ENCODE measurements around the gene TFEC. TPM values are rescaled to one million over a fixed set of nuclear protein-coding genes. Genes with fewer than 3 reads are reported as not detected.

The TFEC gene
- total RNA-seq, 3 donors from 2014 or later, result 2.3 to 3.8 (median 2.8) TPM

DNA sequence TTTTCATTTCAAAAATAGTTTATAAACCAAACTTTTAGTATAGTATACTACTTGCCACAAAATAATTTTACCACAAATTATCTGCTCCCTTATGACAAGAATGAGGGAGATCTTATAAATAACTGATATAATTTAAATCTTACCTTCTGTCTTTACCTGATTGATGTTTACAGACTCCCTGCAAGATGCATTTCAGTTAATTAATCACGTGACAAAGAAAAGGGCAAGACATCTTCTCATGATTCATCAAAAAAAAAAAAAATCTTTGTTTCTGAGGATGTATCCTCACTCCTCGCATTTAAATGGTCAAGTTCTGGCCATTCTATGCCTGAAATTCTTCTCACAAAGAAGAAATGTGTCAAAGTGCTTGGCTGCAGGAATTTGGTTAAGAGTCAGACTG, 2.3 kb upstream of the TFEC start:
- Histone ChIP-seq H3K9me3 (no peaks in the 10 kb centered on the region), H3K4me1 (ENCODE audit: low read depth) (no peaks in the 10 kb centered on the region), H3K36me3 (ENCODE audit: low read depth) (no peaks in the 10 kb centered on the region), H3K4me3 (no peak overlapping the region)
- intact Hi-C loops (cut with DNase I, micrococcal nuclease), result no loop called here
- DNase-seq (no peak), ATAC-seq (no peak)
- TF ChIP-seq, protein P1, sequence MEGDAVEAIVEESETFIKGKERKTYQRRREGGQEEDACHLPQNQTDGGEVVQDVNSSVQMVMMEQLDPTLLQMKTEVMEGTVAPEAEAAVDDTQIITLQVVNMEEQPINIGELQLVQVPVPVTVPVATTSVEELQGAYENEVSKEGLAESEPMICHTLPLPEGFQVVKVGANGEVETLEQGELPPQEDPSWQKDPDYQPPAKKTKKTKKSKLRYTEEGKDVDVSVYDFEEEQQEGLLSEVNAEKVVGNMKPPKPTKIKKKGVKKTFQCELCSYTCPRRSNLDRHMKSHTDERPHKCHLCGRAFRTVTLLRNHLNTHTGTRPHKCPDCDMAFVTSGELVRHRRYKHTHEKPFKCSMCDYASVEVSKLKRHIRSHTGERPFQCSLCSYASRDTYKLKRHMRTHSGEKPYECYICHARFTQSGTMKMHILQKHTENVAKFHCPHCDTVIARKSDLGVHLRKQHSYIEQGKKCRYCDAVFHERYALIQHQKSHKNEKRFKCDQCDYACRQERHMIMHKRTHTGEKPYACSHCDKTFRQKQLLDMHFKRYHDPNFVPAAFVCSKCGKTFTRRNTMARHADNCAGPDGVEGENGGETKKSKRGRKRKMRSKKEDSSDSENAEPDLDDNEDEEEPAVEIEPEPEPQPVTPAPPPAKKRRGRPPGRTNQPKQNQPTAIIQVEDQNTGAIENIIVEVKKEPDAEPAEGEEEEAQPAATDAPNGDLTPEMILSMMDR (IDR thresholded peaks at IDR 0.05), result no peak

DNA sequence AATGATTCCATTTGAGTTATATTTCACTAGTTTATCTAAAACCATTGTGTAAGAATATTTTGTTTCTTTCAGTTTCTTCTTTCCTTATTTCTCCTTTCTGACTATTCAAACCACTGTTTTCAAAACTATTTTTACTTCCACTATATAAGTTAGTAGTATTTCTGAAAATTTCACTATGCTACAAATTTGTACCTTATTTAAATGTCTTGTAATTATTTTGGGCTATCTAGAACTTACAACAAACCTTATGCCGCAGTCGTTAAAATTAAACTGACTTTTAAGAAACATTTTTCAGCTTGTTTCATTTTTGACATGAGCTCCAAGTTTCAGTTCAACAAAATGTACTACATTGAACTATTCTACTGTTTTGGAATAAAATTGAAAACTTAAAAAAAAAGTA, 1.8 kb downstream of the TFEC start:
- Histone ChIP-seq H3K4me1 (ENCODE audit: low read depth) (no peaks in the 10 kb centered on the region), H3K9me3 (no peaks in the 10 kb centered on the region), H3K36me3 (ENCODE audit: low read depth) (no peaks in the 10 kb centered on the region), H3K4me3 (no peak overlapping the region)
- intact Hi-C loops (cut with DNase I, micrococcal nuclease), result no loop called here
- ATAC-seq (no peak), DNase-seq (no peak)
- TF ChIP-seq, protein P1 (IDR thresholded peaks at IDR 0.05), result no peak

DNA sequence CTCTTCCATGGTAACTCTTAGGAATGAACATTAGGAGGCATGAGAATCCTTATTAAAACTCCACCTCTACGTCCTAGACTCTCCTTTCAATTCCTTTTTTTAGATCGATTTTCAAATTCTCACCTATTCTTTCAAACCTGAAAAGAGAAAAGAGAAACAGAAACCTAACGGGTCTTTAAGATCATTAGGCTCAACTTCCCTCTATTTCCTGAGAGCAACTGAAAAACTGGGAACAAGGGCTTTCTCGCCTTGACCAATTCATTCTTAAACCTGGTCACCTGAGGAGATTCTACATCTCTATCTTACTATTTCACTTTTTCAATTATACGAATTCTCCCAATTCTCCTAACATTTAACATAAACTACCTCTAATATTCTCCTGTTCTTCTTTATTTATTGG, 2.8 kb downstream of the TFEC start:
- Histone ChIP-seq H3K36me3 (ENCODE audit: low read depth) (no peaks in the 10 kb centered on the region), H3K9me3 (no peaks in the 10 kb centered on the region), H3K4me1 (ENCODE audit: low read depth) (no peaks in the 10 kb centered on the region), H3K4me3 (no peak overlapping the region)
- TF ChIP-seq, protein P1 (IDR thresholded peaks at IDR 0.05), result no peak
- intact Hi-C loops (cut with DNase I, micrococcal nuclease), result no loop called here
- ATAC-seq, result no peak
- DNase-seq, result no peak

DNA sequence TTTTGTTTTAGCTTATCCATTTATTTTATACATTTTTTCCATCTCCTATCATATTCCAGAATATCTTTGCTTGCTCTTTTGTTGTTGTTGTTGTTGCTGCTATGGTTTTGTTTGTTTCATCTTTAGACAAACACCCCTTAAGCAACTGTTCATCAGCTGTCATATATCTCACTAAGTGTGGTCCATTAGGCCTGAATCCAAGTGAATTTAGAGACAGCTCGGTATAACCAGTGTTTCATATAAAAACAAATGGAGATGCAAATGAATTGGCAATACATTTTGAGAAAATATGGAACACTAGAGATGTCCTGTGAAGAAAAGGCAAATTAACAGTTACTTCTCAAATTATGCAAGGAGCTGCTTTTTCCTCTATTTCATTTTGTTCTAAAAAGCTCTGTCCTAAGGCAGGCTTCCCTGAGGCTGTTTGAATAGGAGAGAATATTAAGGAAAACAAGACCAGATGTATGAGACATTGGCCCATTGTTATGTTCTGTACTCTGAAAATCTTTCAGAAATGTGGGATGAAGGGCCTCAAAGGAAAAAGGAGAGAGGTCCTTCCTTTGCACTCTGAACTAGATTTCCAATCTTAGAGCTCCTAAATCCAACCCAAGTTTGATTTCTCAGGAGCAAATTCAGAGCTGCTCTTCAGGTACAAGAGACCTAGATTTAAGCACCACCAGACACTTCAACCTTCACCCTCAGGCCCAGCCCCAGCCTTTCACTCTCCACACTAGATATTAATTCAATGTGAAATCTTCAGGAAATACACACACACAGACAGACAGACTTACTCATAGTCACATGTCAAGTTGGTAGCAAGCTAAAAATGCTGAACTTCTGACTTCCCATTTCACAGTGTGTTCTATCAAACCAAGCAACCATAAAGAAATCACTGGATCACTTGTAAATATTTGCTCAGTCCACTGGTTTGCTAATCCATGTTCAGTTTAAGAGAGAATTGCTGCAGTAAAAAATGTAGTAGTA, 5.4 kb downstream of the TFEC start:
- H3K4me3 ChIP-seq, result no peak overlapping the region
- ATAC-seq, result peak; percentile 76
- no peak for DNase-seq
- H3K9me3 ChIP-seq, result no peaks in the 10 kb centered on the region
- intact Hi-C loops (cut with DNase I, micrococcal nuclease), result no loop called here
- TF ChIP-seq, protein P1 (IDR thresholded peaks at IDR 0.05), result no peak
- no peaks in the 10 kb centered on the region for H3K4me1 ChIP-seq (ENCODE audit: low read depth)
- no peaks in the 10 kb centered on the region for H3K36me3 ChIP-seq (ENCODE audit: low read depth)

DNA sequence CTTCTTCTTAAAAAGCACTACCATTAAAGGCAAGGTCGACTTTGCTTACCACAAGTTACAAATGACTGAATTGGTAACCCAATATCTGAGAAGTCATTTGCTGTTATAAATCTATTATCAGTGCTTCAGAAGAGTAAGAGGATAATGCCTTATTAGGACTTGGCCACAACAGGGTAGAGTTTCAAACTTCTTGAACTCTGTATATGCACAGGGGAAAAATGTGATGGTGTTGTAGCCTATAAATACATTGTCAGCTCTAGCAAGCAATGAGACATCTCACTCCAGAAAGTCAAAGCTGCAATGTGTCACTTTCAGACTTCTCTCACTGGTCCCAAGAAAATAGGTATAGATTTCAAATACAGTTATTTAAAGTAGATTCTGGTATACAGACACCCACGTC, 9.3 kb downstream of the TFEC start:
- Histone ChIP-seq H3K4me3 (no peak overlapping the region), H3K4me1 (ENCODE audit: low read depth) (no peaks in the 10 kb centered on the region), H3K36me3 (ENCODE audit: low read depth) (no peaks in the 10 kb centered on the region), H3K9me3 (no peaks in the 10 kb centered on the region)
- TF ChIP-seq, protein P1 (IDR thresholded peaks at IDR 0.05), result no peak
- intact Hi-C loops (cut with DNase I, micrococcal nuclease), result no loop called here
- DNase-seq (no peak), ATAC-seq (no peak)
